SHP77 treated with DMSO at 0.1 percent for 48 hours (cell line): ENCODE results near the gene CDHR1.
"Not testable (repeated sequence)": the region's sequence is repeated elsewhere in the genome, so short reads cannot be mapped to it uniquely, and the experiment has no call there.

ENCODE experiments used
- DNase-seq: peaks from one replicate; lab custom pipeline; 2025; lab: John Stamatoyannopoulos, UW

The CDHR1 gene

DNA sequence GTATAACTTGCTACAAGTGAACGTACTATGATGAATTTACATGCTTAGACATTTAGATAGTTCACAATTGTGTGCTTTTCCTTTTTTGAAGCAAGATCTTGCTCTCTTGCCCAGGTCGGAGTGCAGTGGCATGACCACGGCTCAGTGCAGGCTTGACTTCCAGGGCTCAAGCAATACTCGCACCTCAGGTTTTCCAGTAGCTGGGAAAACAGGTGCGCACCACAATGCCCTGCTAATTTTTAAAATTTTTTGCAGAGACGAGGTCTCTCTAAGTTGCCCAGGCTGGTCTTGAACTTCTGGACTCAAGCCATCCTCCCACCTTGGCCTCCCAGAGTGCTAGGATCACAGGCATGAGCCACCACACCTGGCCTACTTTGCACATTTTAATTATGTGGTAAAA is 18.9 kb upstream of the CDHR1 start:
- no peak for DNase-seq

DNA sequence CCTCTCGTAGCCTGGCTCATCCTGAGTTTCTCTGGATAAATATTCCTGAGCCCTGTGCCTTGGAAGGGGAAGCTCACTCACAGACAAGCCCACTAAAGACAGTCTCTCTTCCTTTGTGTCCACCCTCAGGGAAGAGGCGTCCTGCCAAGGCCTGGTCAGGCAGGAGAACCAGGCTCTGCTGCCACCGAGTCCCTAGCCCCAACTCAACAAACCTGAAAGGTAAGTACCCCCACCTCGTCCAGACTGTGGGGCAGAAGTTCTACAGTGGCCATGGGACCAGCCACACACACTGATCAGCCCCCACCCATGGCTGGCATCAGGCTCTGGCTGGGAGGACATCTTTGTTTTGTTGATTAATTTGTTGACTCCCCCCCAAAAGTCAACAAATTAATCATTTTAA is 18.0 kb upstream of the CDHR1 start:
- DNase-seq, result no peak

DNA sequence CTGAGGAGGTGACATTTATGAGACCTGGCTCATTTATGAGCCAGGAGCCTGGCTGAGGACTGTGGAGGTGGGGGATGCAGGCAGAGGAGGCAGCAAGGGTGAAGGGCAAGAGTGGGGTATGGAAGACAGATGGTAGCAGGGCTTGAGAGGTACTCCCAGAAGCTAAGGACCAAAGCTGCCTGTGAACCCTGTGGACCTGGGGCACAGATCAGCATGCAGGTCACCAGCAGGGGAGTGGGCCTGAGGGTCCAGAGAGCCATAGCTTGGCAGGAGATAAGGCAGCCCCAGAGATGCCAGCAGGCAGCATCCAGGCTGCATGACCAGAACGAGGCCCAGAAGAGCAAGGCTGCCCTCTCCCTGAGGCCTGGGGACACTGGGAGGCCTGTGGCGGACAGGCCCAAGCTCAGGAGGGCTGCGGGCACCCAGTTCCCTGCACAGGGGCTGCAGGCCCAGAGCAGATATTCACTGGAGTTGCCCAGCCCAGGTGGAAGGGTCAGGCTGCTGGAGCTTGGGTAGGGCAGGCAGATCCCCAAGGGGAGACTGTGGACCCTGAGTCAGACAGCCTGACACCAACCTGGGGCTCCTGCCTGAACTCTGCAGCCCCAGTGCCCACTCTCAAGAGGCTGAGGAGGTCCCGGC is 17.4 kb upstream of the CDHR1 start:
- no peak for DNase-seq

DNA sequence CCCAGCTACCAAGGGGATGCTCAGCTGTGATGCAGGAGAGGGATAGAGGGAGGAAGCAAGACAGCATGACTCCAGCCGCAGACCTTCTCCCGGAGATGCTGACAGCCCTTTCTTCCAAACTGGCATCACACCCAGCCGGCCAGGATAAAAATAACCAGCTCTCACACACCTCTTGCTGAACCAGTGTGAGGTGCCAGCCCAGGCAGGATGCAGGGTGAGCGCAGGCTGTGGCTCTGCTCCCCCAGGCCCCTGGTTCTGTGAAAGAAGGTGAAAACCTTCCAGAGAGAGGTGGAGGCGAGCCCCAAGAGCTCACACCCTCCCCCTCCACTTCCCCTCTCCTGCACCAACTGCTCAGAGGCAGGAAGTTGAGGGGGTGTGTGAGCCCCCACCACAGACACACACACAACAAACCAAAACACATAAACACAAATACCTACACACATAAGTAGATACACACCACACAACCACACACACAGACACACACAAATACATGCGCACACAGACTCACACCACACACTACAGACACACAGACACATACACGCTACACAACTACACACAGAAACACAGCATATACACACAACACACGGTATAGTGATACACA is 16.7 kb upstream of the CDHR1 start:
- no peak for DNase-seq

DNA sequence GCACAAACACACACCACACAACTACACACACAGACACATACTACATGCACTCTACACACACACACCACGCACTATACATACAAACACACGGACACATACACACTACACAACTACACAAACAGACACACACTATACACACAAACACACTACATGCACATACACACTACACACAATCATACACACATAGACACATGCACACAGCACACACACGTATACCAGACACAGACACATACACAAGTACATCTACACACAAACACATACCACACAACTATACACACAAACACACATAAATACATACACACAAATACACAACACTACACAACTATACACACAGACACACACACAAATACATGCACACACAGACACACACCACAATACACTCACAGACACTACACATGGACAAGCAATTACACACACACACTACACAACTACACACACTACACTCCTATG is 16.2 kb upstream of the CDHR1 start:
- no peak for DNase-seq

- DNase-seq, result no peak
These were observed 15.2 kb upstream of the CDHR1 start for GRCh38 chr10:84179059-84179710.

- DNase-seq, result not testable (repeated sequence)
These were observed 14.0 kb upstream of the CDHR1 start for GRCh38 chr10:84180386-84180785.

DNA sequence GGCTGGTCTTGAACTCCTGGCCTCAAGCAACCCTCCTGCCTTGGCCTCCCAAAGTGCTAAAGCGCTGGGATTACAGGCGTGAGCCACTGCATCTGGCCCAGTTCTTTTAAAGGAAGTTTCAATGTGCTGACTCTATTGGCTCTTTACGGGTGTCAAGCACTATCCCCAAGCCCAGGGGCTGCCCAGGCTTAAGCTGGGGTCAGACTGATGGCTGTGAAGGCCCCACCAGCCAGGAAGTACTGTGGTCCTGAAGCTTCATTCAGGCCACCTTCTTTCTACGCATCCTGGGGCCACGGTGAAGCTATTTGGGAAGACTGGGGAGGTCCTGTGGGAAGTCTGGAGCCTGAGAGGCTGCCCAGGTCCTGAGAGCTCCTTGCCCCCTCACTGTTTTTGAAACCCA is 12.7 kb upstream of the CDHR1 start:
- DNase-seq, result no peak

- no peak for DNase-seq
These were observed 9.8 kb upstream of the CDHR1 start for GRCh38 chr10:84184517-84184916.

GRCh38 chr10:84185526-84186175 is 8.7 kb upstream of the CDHR1 start:
- DNase-seq, result no peak

DNA sequence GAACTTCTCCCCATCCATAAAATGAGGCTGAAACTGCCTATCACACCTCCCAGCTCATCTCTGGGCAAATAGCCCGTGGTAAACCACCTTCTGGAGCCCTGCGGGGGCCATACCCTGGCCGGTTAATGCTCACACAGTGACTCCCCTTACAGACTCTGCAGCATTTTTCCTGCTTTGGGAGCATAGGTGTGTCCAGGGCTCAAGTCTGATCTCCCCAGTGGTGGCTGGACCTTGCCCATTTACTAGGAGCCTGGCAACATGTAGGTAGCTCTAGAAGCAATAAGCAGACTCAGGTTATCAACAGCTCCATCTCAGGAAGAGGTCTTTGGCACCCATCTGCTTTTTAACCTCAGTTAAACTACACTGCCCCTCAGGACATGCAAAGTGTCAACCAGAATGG is 5.5 kb upstream of the CDHR1 start:
- no peak for DNase-seq

GRCh38 chr10:84190621-84191020 is 3.7 kb upstream of the CDHR1 start:
- no peak for DNase-seq

DNA sequence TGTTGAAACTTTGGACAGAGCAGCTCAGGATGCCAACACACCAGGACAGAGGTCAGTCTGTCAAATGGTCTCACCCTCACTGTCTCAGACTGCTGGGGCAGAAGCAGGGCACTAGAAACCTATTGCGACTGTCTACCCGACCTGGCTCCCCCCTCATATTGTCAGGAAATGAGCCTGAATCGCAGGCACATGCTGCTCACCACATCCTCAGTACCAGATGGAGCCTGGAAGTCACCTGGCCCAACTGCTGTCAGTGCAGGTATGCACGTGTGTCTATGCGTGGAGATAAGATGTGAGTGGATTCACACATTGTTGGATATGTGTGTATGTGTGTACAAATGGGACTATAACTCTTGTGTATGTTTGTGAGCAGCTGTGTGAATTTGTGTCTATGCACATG is 3.2 kb upstream of the CDHR1 start:
- DNase-seq, result no peak

DNA sequence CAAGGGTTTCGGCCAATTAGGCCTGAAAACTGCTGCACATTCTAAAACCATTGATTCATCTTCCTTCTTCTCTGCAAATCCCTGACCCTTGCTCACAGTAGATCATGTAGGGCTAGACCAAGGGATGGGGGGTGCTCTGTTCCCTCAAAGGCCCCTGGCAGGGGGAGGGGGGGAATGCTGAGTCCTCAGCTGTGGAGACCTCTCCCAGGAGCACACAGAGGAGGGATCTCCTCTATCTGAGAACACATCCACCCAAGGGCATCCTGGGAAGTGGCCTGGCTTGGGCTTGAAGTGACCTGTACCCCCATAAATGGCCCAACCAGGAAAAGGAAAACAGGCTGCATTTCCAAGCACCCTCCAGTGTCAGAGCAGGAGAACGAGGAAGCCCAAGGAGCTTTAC is 1.0 kb upstream of the CDHR1 start:
- no peak for DNase-seq

GRCh38 chr10:84193846-84194423 is 402 bp upstream of the CDHR1 start:
- no peak for DNase-seq

DNA sequence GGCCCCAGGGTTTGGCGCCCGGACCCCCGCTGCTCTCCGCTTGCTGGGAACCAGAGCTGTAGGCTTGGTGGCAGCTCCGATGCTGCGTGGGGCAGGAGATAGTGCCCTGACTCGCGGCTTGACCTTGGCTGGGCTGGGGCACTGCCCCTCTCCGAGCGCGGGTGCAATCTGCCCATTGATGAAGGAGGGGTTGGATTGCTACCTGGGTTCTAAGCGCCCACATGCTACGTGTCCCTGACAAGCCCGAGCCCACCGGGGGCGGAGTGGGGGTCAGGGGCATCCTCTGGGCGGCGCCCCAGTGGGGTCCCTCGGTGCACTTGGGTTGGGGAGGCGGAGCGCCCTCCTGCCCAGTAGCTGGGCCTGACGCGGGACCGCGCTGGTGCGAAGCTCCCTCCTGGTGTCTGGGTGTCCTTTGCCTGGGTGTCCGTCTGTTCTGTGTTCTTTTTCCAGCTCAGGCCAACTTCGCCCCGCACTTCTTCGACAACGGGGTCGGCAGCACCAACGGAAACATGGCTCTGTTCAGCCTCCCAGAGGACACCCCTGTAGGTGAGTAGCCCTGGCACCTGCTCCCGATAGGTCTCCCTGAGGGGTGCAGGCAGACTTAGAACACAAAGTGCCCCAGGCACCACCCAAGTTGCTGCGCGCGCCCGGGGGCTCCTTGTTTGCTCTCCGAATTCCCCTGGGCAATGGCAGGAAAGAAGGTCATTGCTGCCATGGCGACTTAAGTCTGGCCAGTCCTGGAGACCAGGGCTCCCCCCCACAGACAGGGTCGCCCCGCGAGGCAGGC is 900 bp downstream of the CDHR1 start:
- DNase-seq, result no peak

GRCh38 chr10:84196083-84196482 is 1.7 kb downstream of the CDHR1 start:
- DNase-seq, result no peak

DNA sequence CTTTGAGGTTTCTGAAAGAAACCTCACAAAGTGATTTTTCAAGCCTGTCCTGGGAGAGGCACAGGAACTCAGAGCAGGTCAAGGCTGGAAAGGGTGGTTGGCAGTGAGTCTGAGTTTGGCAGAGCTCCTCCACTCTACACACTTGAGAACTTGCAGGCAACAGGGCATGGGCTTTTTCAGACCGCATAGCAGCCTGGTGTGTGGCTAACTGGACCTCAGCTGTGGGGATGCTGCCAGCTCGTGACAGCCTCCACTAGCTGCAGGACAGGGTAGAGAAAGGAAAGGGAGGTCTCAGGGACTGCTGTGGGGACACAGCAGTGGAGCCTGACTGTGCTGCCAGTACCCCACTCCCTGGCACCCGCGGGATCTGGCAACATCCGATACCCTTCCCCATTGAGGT is 2.6 kb downstream of the CDHR1 start:
- DNase-seq, result no peak

DNA sequence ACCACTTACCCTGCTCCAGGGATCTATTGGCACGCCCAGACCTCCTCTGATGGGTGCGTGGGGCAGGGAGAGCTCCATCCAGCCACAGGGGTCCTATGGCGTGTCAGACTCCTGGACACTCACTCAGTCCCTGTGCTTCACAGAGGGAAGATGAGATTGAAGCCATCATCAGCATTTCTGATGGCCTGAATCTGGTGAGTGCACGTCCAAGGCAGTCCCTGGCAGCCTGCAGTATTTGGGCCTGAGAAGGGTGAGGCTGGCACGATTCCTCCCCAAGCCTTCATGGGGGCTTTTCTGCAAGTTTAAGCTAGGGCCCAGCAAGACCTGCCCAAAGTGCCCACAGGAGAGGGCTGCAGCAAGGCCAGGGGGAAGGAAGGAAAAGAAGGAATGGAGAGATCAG is 3.3 kb downstream of the CDHR1 start:
- no peak for DNase-seq

- no peak for DNase-seq
These were observed 4.0 kb downstream of the CDHR1 start for GRCh38 chr10:84198206-84198915.

- no peak for DNase-seq
These were observed 6.4 kb downstream of the CDHR1 start for GRCh38 chr10:84200537-84201243.
